Measurements from ENCODE around the gene OTX1. TPM values are rescaled to one million over a fixed set of nuclear protein-coding genes. Genes with fewer than 3 reads are reported as not detected.

OTX1 gene
- total RNA-seq, 1 donor from 2014 or later, result not detected

DNA sequence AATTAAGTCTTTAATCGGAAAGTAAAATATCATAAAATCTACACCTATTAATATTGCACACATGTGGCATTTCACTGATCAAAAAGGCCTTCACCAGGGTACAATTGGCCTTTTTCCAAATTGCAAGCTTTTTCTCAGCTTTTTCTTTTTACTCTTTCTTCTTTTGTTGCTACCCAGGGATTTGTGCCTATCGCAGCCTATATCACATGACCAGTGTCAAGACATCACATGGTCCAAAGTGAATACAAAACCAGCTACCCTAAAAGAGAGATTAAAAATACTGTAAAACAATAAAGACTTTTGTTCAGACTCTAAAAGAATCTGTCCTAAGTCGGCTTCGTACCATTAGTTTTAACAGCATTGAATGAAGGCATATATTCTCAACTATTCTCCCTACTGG is 15.0 kb upstream of the OTX1 start:
- Mint-ChIP-seq H3K9me3 (ENCODE audit: unreplicated experiment) (no peaks in the 10 kb centered on the region), H3K27me3 (ENCODE audit: unreplicated experiment) (no peaks in the 10 kb centered on the region), H3K27ac (ENCODE audit: unreplicated experiment) (no peak overlapping the region), H3K36me3 (ENCODE audit: unreplicated experiment) (peaks cover 6% of the 10 kb centered on the region), H3K4me1 (ENCODE audit: unreplicated experiment) (peaks cover 2% of the 10 kb centered on the region), H3K4me3 (ENCODE audit: unreplicated experiment) (no peak overlapping the region)
- TF ChIP-seq, protein P1, sequence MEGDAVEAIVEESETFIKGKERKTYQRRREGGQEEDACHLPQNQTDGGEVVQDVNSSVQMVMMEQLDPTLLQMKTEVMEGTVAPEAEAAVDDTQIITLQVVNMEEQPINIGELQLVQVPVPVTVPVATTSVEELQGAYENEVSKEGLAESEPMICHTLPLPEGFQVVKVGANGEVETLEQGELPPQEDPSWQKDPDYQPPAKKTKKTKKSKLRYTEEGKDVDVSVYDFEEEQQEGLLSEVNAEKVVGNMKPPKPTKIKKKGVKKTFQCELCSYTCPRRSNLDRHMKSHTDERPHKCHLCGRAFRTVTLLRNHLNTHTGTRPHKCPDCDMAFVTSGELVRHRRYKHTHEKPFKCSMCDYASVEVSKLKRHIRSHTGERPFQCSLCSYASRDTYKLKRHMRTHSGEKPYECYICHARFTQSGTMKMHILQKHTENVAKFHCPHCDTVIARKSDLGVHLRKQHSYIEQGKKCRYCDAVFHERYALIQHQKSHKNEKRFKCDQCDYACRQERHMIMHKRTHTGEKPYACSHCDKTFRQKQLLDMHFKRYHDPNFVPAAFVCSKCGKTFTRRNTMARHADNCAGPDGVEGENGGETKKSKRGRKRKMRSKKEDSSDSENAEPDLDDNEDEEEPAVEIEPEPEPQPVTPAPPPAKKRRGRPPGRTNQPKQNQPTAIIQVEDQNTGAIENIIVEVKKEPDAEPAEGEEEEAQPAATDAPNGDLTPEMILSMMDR (IDR thresholded peaks at IDR 0.05), result no peak
- no peak for DNase-seq (ENCODE audit: extremely low spot score, unreplicated experiment)

GRCh38 chr2:63038034-63038433 is 12.6 kb upstream of the OTX1 start:
- H3K4me3 Mint-ChIP-seq (ENCODE audit: unreplicated experiment), result no peak overlapping the region
- TF ChIP-seq, protein P1 (IDR thresholded peaks at IDR 0.05), result no peak

GRCh38 chr2:63040586-63040985 is 10.0 kb upstream of the OTX1 start:
- Mint-ChIP-seq H3K27ac (ENCODE audit: unreplicated experiment) (no peak overlapping the region), H3K9me3 (ENCODE audit: unreplicated experiment) (no peaks in the 10 kb centered on the region)
- TF ChIP-seq, protein P1 (IDR thresholded peaks at IDR 0.05), result no peak

More at GRCh38 chr2:63038034-63038433, 12.6 kb upstream of the OTX1 start:
- Mint-ChIP-seq H3K27ac (ENCODE audit: unreplicated experiment) (no peak overlapping the region), H3K4me1 (ENCODE audit: unreplicated experiment) (peaks cover 2% of the 10 kb centered on the region), H3K27me3 (ENCODE audit: unreplicated experiment) (no peaks in the 10 kb centered on the region), H3K36me3 (ENCODE audit: unreplicated experiment) (peaks cover 5% of the 10 kb centered on the region), H3K9me3 (ENCODE audit: unreplicated experiment) (no peaks in the 10 kb centered on the region)
- no peak for DNase-seq (ENCODE audit: extremely low spot score, unreplicated experiment)

GRCh38 chr2:63041592-63041991 is 9.0 kb upstream of the OTX1 start:
- Mint-ChIP-seq H3K36me3 (ENCODE audit: unreplicated experiment) (peaks cover 24% of the 10 kb centered on the region), H3K27me3 (ENCODE audit: unreplicated experiment) (peaks cover 23% of the 10 kb centered on the region), H3K27ac (ENCODE audit: unreplicated experiment) (no peak overlapping the region), H3K4me1 (ENCODE audit: unreplicated experiment) (no peaks in the 10 kb centered on the region), H3K9me3 (ENCODE audit: unreplicated experiment) (no peaks in the 10 kb centered on the region), H3K4me3 (ENCODE audit: unreplicated experiment) (no peak overlapping the region)
- no peak for DNase-seq (ENCODE audit: extremely low spot score, unreplicated experiment)
- TF ChIP-seq, protein P1 (IDR thresholded peaks at IDR 0.05), result no peak

More at GRCh38 chr2:63040586-63040985, 10.0 kb upstream of the OTX1 start:
- Mint-ChIP-seq H3K4me1 (ENCODE audit: unreplicated experiment) (no peaks in the 10 kb centered on the region), H3K27me3 (ENCODE audit: unreplicated experiment) (peaks cover 13% of the 10 kb centered on the region), H3K36me3 (ENCODE audit: unreplicated experiment) (peaks cover 14% of the 10 kb centered on the region), H3K4me3 (ENCODE audit: unreplicated experiment) (no peak overlapping the region)
- no peak for DNase-seq (ENCODE audit: extremely low spot score, unreplicated experiment)

DNA sequence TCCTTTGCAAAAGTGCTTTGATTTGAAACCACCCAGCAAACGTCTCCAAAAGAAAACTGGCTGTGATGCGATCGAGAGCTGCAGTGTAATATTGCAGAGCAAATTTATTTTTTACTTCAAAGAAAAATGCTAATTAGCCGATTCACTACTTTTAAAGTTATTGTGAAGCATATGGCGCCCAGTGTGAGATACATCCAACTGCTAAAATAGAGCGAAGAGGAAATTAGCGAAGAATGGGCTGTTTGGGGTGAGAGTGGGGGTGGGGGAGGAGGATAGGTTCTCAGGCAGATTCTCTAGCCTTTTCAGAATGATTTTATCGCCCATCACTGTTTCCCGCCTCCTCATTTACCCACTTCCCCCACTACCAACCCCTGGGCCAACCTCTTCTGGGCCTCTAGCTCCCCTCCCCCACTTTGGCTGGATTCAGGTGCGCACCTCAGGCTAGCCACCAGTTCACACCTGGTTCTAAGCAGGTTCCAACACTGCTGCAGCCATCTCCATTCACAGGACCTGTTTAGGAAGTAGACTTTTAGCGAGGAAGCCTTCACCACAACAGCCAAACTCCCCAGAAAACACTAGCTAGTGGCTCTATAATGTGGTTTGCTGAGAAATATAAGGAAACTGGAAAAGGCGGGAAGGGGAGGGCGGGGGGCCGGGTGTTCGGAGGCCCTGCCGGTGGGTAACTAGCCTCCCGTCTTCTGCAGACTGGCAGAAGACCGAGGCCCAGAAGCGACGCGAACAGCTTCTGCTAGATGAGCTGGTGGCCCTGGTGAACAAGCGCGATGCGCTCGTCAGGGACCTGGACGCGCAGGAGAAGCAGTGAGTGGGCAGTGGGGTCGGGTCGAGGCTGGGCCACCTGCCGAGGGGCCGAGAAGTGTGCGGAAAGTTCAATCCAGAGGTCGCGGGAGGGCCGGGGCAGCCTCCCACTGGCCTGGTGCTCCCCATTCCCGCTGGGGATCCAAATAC is 6.0 kb upstream of the OTX1 start:
- peaks cover 52% of the 10 kb centered on the region for H3K27me3 Mint-ChIP-seq (ENCODE audit: unreplicated experiment)
- peaks cover 26% of the 10 kb centered on the region for H3K36me3 Mint-ChIP-seq (ENCODE audit: unreplicated experiment)
- no peaks in the 10 kb centered on the region for H3K9me3 Mint-ChIP-seq (ENCODE audit: unreplicated experiment)
- peaks cover 28% of the 10 kb centered on the region for H3K4me1 Mint-ChIP-seq (ENCODE audit: unreplicated experiment)
- TF ChIP-seq, protein P1 (IDR thresholded peaks at IDR 0.05), result no peak
- no peak overlapping the region for H3K27ac Mint-ChIP-seq (ENCODE audit: unreplicated experiment)
- no peak for DNase-seq (ENCODE audit: extremely low spot score, unreplicated experiment)
- no peak overlapping the region for H3K4me3 Mint-ChIP-seq (ENCODE audit: unreplicated experiment)

Measured in osteocyte (in vitro differentiated cells).